HG03196 (cell line): ENCODE results near the gene MGRN1.
A peak's percentile ranks its signal among the peaks of the same experiment; 100 is the strongest.

Experiments
- ATAC-seq: cut with Tn5 transposase; IDR thresholded peaks from one replicate; pipeline ENCODE4 v1.9.1; 2021; ENCODE audit not compliant: unreplicated experiment

The MGRN1 gene

DNA sequence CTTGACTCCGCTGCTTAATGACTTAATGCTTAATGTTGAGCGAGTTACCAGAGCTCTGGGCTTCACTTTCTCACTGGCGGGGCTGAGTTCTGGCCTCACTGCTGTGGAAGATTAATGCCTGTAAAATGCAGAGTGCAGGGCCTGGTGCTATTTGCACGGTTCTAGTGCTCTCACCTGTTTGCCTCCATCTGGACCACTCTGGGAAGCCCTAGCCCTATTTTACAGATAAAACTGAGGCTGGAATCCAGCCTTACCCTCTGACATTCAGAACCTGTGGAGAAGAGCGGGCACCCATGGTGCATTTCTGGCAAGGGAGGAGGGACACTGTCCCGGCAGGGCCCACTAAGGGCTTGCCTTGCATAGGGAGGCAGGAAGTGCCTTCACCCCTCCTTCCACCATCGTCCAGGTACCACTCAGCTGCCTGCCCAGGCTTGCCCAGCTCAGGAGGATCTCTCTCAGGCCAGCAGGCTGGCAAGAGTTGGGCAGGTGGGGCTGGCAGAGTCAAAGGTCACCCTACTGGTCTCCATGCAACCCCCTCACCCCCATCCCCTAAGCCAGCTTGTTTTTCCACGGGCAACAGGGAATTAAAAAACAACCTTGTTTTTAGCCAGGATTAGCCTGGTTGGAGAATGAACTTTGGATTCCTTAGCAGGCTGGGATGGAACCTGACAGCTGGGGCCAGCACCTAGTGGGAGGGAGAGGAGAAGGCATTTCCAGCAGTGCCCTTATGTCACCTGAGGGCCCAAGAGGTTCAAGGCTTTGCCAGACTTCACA, 5.8 kb upstream of the MGRN1 start:
- no peak for ATAC-seq

DNA sequence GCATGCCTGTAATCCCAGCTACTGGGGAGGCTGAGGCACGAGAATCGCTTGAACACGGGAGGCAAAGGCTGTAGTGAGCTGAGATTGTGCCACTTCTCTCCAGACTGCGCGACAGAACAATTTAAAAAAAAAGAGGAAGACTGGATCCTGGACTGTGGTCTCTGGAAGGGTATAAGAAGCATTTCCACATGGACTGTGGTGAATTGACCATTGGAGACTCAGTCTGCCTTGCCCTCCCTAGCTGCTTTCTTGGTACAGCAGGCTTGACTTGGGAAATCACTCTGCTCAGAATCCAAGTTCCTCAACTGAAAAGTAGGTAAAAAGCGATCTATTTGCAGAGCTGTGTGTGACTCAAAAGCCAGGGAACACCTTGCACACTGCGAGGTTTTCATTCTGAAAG, 1.0 kb upstream of the MGRN1 start:
- no peak for ATAC-seq

GRCh38 chr16:4624827-4625559, 367 bp downstream of the MGRN1 start:
- peak; percentile 55 for ATAC-seq

DNA sequence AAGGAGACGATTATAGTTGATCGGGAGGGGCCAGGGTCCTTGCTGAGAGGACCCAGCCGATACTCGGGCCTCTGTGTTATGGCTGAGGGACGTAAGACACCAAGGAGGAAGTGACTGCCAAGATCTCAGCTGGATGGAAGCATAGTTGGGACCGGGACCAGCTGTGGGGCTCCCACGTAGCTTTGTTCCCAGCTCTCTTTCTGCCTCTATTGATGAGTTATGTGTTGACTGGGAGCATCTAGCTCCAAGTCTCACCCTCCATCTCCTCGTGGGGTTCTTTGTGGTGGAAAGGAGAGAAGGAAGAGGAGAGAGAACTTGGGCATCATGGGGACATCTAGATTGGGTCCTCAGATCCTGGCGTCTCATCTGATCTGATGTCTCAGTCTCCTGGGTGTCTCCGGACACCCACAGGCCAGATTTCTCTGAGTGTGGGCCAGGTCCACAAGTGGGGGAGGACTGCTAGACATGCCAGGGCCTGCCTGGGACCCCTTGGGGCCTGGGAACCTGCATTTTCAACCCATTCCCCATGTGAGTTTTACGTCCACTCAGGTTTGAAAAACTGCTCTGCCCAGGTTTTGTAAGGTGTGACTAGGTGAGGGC, 1.0 kb downstream of the MGRN1 start:
- no peak for ATAC-seq

- no peak for ATAC-seq
These were observed 1.8 kb downstream of the MGRN1 start for GRCh38 chr16:4626396-4626795.

DNA sequence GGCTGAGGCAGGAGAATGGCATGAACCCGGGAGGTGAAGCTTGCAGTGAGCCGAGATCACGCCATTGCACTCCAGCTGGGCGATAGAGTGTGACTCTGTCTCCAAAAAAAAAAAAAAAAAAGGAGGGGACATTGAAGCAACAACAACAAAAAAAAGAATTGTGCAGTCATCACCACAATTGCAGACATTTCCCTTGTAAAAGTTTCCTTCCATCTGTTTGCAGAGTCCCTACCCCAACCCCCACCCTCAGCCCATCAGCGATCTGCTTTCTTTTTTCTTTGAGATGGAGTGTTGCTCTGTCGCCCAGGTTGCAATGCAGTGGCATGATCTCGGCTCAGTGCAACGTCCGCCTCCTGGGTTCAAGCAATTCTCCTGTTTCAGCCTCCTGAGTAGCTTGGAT, 3.7 kb downstream of the MGRN1 start:
- ATAC-seq: no peak

GRCh38 chr16:4631444-4631843, 6.8 kb downstream of the MGRN1 start:
- ATAC-seq: no peak

DNA sequence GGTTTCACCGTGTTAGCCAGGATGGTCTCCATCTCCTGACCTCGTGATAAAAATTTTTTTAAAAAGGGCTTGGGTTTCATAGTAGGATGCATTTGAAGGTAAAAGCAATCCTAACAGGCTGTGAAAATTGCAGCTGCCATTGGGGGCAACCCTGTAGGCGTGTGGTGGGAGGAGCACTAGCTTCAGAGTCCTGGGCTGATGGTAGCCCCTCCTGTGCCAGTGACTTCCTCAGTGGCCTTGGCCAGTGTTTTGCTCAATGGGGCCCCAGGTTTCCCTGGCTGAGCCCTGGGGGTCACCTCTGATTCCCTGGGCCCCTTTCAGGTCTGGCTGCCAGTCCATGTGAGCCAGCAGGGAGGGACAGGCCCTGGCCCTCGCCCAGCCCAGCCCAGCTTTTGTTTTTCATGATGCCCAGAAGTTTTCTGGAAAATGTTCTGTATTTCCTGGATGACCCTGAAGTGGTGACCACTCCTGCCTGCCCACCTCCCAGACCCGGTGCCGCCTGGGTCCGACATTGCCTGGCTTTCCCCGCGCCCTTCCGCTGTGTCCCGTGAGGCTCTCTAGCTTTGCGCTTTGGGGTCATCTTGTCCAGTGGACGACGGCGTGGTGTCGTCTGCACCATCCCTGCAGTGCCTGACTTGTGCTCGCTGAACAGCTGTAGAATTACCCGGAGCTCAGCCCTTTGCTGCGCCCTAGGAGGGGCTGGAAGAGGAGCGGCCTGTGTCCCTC, 9.4 kb downstream of the MGRN1 start:
- no peak for ATAC-seq

DNA sequence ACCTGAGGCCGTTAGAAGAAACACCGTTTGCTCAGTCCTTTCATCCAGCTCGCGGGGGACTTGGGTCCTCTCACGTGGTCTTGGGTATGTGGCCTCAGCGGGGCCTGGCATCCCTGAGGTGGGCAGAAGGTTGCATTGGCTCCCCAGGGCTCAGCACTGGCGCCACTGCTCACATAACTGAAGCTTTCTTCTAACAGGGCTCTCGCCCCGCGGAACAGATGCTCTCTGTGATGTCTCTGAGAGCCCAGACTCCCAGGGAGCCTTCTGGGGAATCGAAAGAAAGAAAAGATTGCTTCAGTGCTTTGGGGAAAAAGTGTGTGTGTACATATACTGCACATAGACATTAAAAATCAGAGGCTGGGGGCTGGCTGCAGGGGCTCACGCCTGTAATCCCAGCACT, 10.1 kb downstream of the MGRN1 start:
- no peak for ATAC-seq

DNA sequence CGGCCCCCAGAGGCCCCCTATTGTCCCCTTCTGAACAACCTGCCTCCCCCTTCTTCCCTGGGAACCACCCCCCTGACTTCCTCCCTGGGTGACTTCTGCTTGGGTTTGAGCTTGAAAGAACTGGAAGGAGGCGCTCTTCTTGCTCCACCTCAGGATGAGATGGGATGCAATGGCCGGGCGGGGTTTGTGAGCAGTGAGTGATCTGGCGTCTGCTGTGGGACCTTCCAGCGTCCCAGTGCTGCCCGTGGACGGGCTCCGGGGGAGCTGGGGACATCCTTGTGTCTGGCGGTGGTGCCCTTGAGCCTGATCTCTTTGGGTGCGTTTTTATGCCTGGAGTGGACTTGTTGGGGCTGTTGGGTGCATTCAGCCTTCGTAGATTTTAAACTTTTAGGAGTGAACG, 11.6 kb downstream of the MGRN1 start:
- no peak for ATAC-seq

DNA sequence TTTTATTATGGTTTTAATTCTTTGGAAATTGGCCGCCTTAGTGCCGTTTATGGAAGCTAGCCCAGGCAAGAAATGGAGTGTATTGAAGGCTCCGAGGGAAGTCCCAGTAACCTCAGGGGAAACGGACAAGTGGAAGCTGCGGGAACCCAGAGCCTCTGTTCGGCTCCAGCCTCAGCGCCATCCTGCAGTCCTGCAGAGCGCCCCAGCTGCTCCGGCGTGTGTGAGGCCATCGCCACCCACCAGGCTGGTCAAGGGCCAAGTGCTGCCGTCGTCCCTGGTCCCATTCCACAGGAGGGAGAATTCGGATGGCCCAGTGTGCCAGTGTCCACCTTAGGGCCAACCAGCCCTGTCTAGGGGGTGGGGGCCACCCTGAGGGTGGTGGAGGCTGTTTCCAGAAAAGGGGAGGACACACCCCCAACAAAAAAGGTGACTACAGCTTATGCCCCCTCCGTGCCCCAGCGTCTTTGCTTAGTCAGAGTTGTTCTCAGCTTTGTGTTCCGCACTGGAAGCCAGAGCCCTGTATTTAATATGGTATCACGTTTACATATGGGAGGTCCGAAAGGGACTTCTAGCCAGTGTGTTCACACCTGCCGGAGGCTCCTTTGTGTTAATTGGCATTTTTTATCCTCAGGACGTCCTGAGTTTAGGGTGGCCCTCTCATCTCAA, 13.0 kb downstream of the MGRN1 start:
- no peak for ATAC-seq

GRCh38 chr16:4639899-4640509, 15.4 kb downstream of the MGRN1 start:
- ATAC-seq: no peak

- no peak for ATAC-seq
These were observed 16.1 kb downstream of the MGRN1 start for GRCh38 chr16:4640572-4641305.

- no peak for ATAC-seq
These were observed 16.7 kb downstream of the MGRN1 start for GRCh38 chr16:4641306-4641687.

- no peak for ATAC-seq
These were observed 17.3 kb downstream of the MGRN1 start for GRCh38 chr16:4641895-4642294.

- ATAC-seq: no peak
These were observed 22.4 kb downstream of the MGRN1 start for GRCh38 chr16:4646773-4647643.

DNA sequence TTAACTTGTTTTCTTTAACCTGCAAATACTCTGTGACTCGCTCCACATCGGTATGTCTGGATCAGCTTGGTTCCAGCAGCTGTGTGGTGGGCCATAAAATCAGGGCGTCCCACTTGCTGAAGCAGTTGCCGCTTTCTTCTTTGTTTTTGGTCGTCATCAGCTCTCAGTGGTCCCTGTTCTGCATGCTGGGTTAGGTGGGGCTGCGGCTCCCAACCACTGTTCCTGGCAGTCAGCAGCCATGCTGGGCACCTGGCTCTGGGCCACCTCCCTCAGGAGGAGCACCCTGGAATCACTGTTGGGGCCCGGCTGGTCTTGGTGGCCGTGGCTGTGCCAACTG, 23.0 kb downstream of the MGRN1 start:
- no peak for ATAC-seq

DNA sequence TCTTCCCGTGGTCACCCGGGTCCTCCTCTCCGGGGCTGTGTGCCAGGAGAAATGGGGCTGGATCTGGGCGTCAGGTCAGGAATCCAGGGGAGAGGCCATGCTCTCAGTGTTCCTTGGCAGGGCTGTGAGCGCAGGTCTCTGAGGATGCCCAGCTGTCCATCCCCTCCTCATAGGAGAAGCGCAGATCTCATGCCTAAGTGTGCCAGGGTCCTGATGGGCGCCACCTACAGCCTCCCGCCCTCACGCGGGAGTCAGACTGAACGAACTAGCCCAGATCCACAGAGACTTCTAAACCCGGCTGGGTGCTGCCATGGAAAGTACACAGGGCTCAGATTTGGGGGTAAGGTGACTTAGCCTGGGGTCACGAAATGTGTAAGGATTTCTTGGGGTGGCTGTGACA, 24.3 kb downstream of the MGRN1 start:
- no peak for ATAC-seq
